Measurements from ENCODE around the gene INPP5B. TPM values are rescaled to one million over a fixed set of nuclear protein-coding genes. Genes with fewer than 3 reads are reported as not detected.
A peak's percentile ranks its signal among the peaks of the same experiment; 100 is the strongest.

Gene INPP5B
- total and polyA plus RNA-seq, 10 of the 15 experiments (the other 5 are each of a cell fraction or from before 2014, with no cell fraction given), result 10.9 to 54.4 (median 26.9) TPM

GRCh38 chr1:37901191-37901892, 45.5 kb downstream of the INPP5B start (continued):
- 0 out of 2 replicates have a peak, but pooled peaks have one; percentile 37 for TF ChIP-seq ZNF687 (IDR thresholded peaks at IDR 0.05)
- TF ChIP-seq CBX5 (IDR thresholded peaks at IDR 0.05; ENCODE audit: low read depth), result no peak
- TF ChIP-seq ZBTB40 (IDR thresholded peaks at IDR 0.05; ENCODE audit: borderline replicate concordance), result no peak
- no peak for TF ChIP-seq TBL1XR1 (IDR thresholded peaks at IDR 0.05; ENCODE audit: low read depth, low read length)
- TF ChIP-seq NFIC (IDR thresholded peaks at IDR 0.05; ENCODE audit: low read depth, low read length), result peak; percentile 62; the same call in 1 of the 2 replicates
- TF ChIP-seq EZH2 (IDR thresholded peaks at IDR 0.05; ENCODE audit: borderline replicate concordance, control insufficient read depth, low read depth, low read length), result no peak
- no peak for TF ChIP-seq CBX3 (IDR thresholded peaks at IDR 0.05; ENCODE audit: borderline replicate concordance, low read depth)
- TF ChIP-seq, protein P1, sequence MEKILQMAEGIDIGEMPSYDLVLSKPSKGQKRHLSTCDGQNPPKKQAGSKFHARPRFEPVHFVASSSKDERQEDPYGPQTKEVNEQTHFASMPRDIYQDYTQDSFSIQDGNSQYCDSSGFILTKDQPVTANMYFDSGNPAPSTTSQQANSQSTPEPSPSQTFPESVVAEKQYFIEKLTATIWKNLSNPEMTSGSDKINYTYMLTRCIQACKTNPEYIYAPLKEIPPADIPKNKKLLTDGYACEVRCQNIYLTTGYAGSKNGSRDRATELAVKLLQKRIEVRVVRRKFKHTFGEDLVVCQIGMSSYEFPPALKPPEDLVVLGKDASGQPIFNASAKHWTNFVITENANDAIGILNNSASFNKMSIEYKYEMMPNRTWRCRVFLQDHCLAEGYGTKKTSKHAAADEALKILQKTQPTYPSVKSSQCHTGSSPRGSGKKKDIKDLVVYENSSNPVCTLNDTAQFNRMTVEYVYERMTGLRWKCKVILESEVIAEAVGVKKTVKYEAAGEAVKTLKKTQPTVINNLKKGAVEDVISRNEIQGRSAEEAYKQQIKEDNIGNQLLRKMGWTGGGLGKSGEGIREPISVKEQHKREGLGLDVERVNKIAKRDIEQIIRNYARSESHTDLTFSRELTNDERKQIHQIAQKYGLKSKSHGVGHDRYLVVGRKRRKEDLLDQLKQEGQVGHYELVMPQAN (conservative IDR thresholded peaks at IDR 0.05), result peak; percentile 54
- TF ChIP-seq, protein P2, sequence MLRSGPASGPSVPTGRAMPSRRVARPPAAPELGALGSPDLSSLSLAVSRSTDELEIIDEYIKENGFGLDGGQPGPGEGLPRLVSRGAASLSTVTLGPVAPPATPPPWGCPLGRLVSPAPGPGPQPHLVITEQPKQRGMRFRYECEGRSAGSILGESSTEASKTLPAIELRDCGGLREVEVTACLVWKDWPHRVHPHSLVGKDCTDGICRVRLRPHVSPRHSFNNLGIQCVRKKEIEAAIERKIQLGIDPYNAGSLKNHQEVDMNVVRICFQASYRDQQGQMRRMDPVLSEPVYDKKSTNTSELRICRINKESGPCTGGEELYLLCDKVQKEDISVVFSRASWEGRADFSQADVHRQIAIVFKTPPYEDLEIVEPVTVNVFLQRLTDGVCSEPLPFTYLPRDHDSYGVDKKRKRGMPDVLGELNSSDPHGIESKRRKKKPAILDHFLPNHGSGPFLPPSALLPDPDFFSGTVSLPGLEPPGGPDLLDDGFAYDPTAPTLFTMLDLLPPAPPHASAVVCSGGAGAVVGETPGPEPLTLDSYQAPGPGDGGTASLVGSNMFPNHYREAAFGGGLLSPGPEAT (IDR thresholded peaks at IDR 0.05; ENCODE audit: low read depth), result peak; percentile 95
- no peak for TF ChIP-seq HCFC1 (IDR thresholded peaks at IDR 0.05; ENCODE audit: low read length)
- no peak for TF ChIP-seq NRF1 (conservative IDR thresholded peaks at IDR 0.05; ENCODE audit: low read depth, low read length)
- peak; percentile 87 for TF ChIP-seq NR2F1 (conservative IDR thresholded peaks at IDR 0.05)
- no peak for TF ChIP-seq NFXL1 (IDR thresholded peaks at IDR 0.05; ENCODE audit: borderline replicate concordance)
